ENCODE measurements around the gene RNPC3.

GRCh38 chr1:103517380-103518047, 8.0 kb upstream of the RNPC3 start:
- no peak for TF ChIP-seq CLOCK (CRISPR knock-in tag; IDR thresholded peaks at IDR 0.05; ENCODE audit: borderline replicate concordance)
- no peak for TF ChIP-seq THAP12 (CRISPR knock-in tag; IDR thresholded peaks at IDR 0.05)
- TF ChIP-seq MLX (CRISPR knock-in tag; conservative IDR thresholded peaks at IDR 0.05): no peak
- TF ChIP-seq SIN3A (IDR thresholded peaks at IDR 0.05; ENCODE audit: borderline replicate concordance in 2 of 2, control insufficient read depth in 1 of 2, low read depth in 2 of 2, low read length in 2 of 2): no peak
- no peak for TF ChIP-seq CCAR2 (IDR thresholded peaks at IDR 0.05; ENCODE audit: low read depth, low read length)
- no peak for TF ChIP-seq ZNF445 (CRISPR knock-in tag; IDR thresholded peaks at IDR 0.05; ENCODE audit: low read depth)
- no peak for TF ChIP-seq E2F8 (IDR thresholded peaks at IDR 0.05; ENCODE audit: low read depth, partially characterized antibody)
- TF ChIP-seq SMC3 (conservative IDR thresholded peaks at IDR 0.05; ENCODE audit: insufficient read depth, low read depth, low read length): no peak
- no peak for TF ChIP-seq TAF1 (IDR thresholded peaks at IDR 0.05; ENCODE audit: control insufficient read depth, extremely low read depth, insufficient read depth, low read length, severe bottlenecking)
- no peak for TF ChIP-seq CTCF (IDR thresholded peaks at IDR 0.05 in 2 of 3, conservative IDR thresholded peaks at IDR 0.05 in 1 of 3; ENCODE audit: insufficient read depth in 2 of 3, low read depth in 1 of 3, low read length in 3 of 3)
- no peak for TF ChIP-seq POLR2A (conservative IDR thresholded peaks at IDR 0.05)
